Dendritic cell treated with granulocyte-macrophage colony-stimulating factor and Interleukin-4, amounts not matched to agents 40 ng/mL and 50 ng/mL, for 4 days (primary cell): ENCODE results near the gene SOCS7.

ENCODE experiments used
- H3K27ac Mint-ChIP-seq: one replicate; pipeline ENCODE4 v1.8.0; 2022; ENCODE audit warnings: mild to moderate bottlenecking, mixed read lengths
- H3K27me3 Mint-ChIP-seq: one replicate; pipeline ENCODE4 v1.8.0; 2022; ENCODE audit warnings: mild to moderate bottlenecking, mixed read lengths
- H3K36me3 Mint-ChIP-seq: one replicate; pipeline ENCODE4 v1.8.0; 2022; ENCODE audit warnings: low read depth, mixed read lengths
- H3K4me1 Mint-ChIP-seq: one replicate; pipeline ENCODE4 v1.8.0; 2022; ENCODE audit warnings: low read depth, mixed read lengths
- H3K4me3 Mint-ChIP-seq: one replicate; pipeline ENCODE4 v1.8.0; 2022; ENCODE audit warnings: mild to moderate bottlenecking, moderate library complexity, mixed read lengths
- H3K9me3 Mint-ChIP-seq: one replicate; pipeline ENCODE4 v1.8.0; 2022; ENCODE audit warnings: mixed read lengths
- intact Hi-C: fragments of 100-400 bp; cut with micrococcal nuclease; formaldehyde crosslinking; loops from one replicate; pipeline ENCODE4 v1.15.0; 2022

Gene SOCS7

GRCh38 chr17:38329808-38330730, 21.6 kb upstream of the SOCS7 start:
- Mint-ChIP-seq H3K36me3 (no peaks in the 10 kb centered on the region), H3K4me3 (no peak overlapping the region), H3K9me3 (no peaks in the 10 kb centered on the region), H3K27me3 (peaks cover 5% of the 10 kb centered on the region), H3K4me1 (peaks cover 26% of the 10 kb centered on the region), H3K27ac (no peak overlapping the region)
- intact Hi-C loops = no loop called here

GRCh38 chr17:38330941-38331411, 20.7 kb upstream of the SOCS7 start:
- Mint-ChIP-seq H3K4me3 (no peak overlapping the region), H3K9me3 (no peaks in the 10 kb centered on the region), H3K4me1 (peaks cover 17% of the 10 kb centered on the region), H3K36me3 (no peaks in the 10 kb centered on the region), H3K27ac (no peak overlapping the region), H3K27me3 (peaks cover 5% of the 10 kb centered on the region)
- intact Hi-C loops = no loop called here

GRCh38 chr17:38332735-38333134, 18.9 kb upstream of the SOCS7 start:
- Mint-ChIP-seq H3K36me3 (no peaks in the 10 kb centered on the region), H3K9me3 (no peaks in the 10 kb centered on the region), H3K4me3 (no peak overlapping the region), H3K4me1 (peaks cover under 1% of the 10 kb centered on the region), H3K27me3 (peaks cover 5% of the 10 kb centered on the region), H3K27ac (no peak overlapping the region)
- intact Hi-C loops = no loop called here

GRCh38 chr17:38333635-38334295, 17.9 kb upstream of the SOCS7 start:
- Mint-ChIP-seq H3K27me3 (peaks cover 2% of the 10 kb centered on the region), H3K4me1 (no peaks in the 10 kb centered on the region), H3K9me3 (no peaks in the 10 kb centered on the region), H3K27ac (no peak overlapping the region), H3K36me3 (no peaks in the 10 kb centered on the region), H3K4me3 (no peak overlapping the region)
- intact Hi-C loops = no loop called here

- H3K27ac Mint-ChIP-seq = no peak overlapping the region
- H3K9me3 Mint-ChIP-seq = no peaks in the 10 kb centered on the region
- H3K4me3 Mint-ChIP-seq = no peak overlapping the region
- no peaks in the 10 kb centered on the region for H3K27me3 Mint-ChIP-seq
- H3K36me3 Mint-ChIP-seq = no peaks in the 10 kb centered on the region
- H3K4me1 Mint-ChIP-seq = no peaks in the 10 kb centered on the region
- intact Hi-C loops = loop anchor here (5.0 kb wide), 1 partner anchor 53 kb away; no protein-coding TSS in a partner anchor
These were observed 16.9 kb upstream of the SOCS7 start for GRCh38 chr17:38334480-38335364.

- Mint-ChIP-seq H3K9me3 (no peaks in the 10 kb centered on the region), H3K4me1 (peaks cover 7% of the 10 kb centered on the region), H3K36me3 (no peaks in the 10 kb centered on the region), H3K27me3 (no peaks in the 10 kb centered on the region), H3K27ac (no peak overlapping the region), H3K4me3 (no peak overlapping the region)
- intact Hi-C loops = loop anchor here (5.0 kb wide), 1 partner anchor 50 kb away; no protein-coding TSS in a partner anchor
These were observed 14.8 kb upstream of the SOCS7 start for GRCh38 chr17:38336838-38337237.

- no peaks in the 10 kb centered on the region for H3K9me3 Mint-ChIP-seq
- H3K4me3 Mint-ChIP-seq = no peak overlapping the region
- no peaks in the 10 kb centered on the region for H3K36me3 Mint-ChIP-seq
- H3K27ac Mint-ChIP-seq = no peak overlapping the region
- intact Hi-C loops = loop anchor here (5.0 kb wide), 1 partner anchor 49 kb away; no protein-coding TSS in a partner anchor
- H3K27me3 Mint-ChIP-seq = no peaks in the 10 kb centered on the region
- peaks cover 7% of the 10 kb centered on the region for H3K4me1 Mint-ChIP-seq
These were observed 13.6 kb upstream of the SOCS7 start for GRCh38 chr17:38338053-38338452.

GRCh38 chr17:38338535-38338934, 13.1 kb upstream of the SOCS7 start:
- Mint-ChIP-seq H3K4me3 (no peak overlapping the region), H3K9me3 (no peaks in the 10 kb centered on the region), H3K27ac (no peak overlapping the region), H3K36me3 (no peaks in the 10 kb centered on the region), H3K27me3 (no peaks in the 10 kb centered on the region), H3K4me1 (peaks cover 7% of the 10 kb centered on the region)
- intact Hi-C loops = loop anchor here (5.0 kb wide), 1 partner anchor 49 kb away; no protein-coding TSS in a partner anchor

- H3K27me3 Mint-ChIP-seq = peaks cover 3% of the 10 kb centered on the region
- intact Hi-C loops = loop anchor here (5.0 kb wide), 1 partner anchor 47 kb away; no protein-coding TSS in a partner anchor
- H3K36me3 Mint-ChIP-seq = no peaks in the 10 kb centered on the region
- no peak overlapping the region for H3K27ac Mint-ChIP-seq
- no peak overlapping the region for H3K4me3 Mint-ChIP-seq
- H3K4me1 Mint-ChIP-seq = peaks cover 7% of the 10 kb centered on the region
- no peaks in the 10 kb centered on the region for H3K9me3 Mint-ChIP-seq
These were observed 11.8 kb upstream of the SOCS7 start for GRCh38 chr17:38339891-38340290.

- Mint-ChIP-seq H3K9me3 (no peaks in the 10 kb centered on the region), H3K4me3 (no peak overlapping the region), H3K36me3 (no peaks in the 10 kb centered on the region), H3K27ac (no peak overlapping the region), H3K27me3 (peaks cover 3% of the 10 kb centered on the region), H3K4me1 (peaks cover 7% of the 10 kb centered on the region)
- intact Hi-C loops = no loop called here
These were observed 10.5 kb upstream of the SOCS7 start for GRCh38 chr17:38341035-38341721.

GRCh38 chr17:38342886-38343607, 8.6 kb upstream of the SOCS7 start:
- Mint-ChIP-seq H3K9me3 (no peaks in the 10 kb centered on the region), H3K4me3 (no peak overlapping the region), H3K27ac (no peak overlapping the region), H3K4me1 (peaks cover 7% of the 10 kb centered on the region), H3K36me3 (no peaks in the 10 kb centered on the region), H3K27me3 (peaks cover 3% of the 10 kb centered on the region)
- intact Hi-C loops = no loop called here

GRCh38 chr17:38343608-38344419, 7.8 kb upstream of the SOCS7 start, which contains the start of gene GPR179:
Gene GPR179 (minus strand): TSS chr17:38343956. CDS start chr17:38343789, 167 bp downstream.
- Mint-ChIP-seq H3K27ac (no peak within 1 kb of the TSS), H3K36me3 (no peaks in the 10 kb centered on the region)
- intact Hi-C loops = no loop called here

More at GRCh38 chr17:38343608-38344419, 7.8 kb upstream of the SOCS7 start, which contains the start of gene GPR179:
- Mint-ChIP-seq H3K27me3 (peaks cover 3% of the 10 kb centered on the region), H3K9me3 (no peaks in the 10 kb centered on the region), H3K4me1 (peaks cover 8% of the 10 kb centered on the region), H3K4me3 (no peak within 1 kb of the TSS)
